ENCODE results near the gene PSRC1.

Gene PSRC1

DNA sequence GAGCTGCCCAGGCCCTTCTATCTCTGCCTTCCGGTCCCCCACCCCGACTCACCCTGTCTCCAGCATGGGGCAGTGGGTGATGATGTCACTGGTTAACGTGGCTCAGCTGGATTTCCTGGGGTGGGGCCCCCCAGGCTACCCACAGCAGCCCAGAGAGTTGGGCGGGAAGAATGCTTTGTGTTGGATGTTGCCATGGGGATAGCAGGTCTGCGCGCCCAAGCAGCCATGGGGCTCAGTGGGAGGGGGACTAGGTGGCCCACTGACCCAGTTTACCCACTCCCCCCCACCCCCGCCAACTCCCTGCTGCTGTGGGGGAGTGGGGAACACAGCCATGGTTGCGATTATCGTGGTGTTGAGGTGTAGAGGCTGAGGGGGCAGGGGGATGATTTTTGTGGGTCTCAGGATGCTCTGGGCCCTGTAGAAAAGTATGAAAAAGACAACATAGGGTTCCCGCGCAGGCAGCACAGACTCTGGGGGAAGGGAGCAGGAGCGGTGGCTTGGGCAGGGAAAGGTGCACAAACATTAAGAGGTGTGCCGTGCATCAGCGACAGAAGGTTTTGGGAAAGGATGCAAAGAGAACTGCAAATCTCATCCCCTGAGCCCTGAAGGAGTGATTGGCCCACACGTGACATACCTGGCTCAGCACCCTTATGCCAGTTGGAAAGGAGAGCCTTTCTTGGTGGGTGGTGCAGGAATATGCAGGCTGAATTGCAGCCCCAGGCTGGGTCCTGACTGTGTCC, 25.1 kb downstream of the PSRC1 start:
- no peaks in the 10 kb centered on the region for H4K20me1 ChIP-seq (ENCODE audit: insufficient read depth, low read length, poor library complexity, severe bottlenecking)
- H3K36me3 ChIP-seq (ENCODE audit: insufficient read depth, low read length), result no peaks in the 10 kb centered on the region
- H3K79me2 ChIP-seq (ENCODE audit: insufficient read depth, low read length), result no peaks in the 10 kb centered on the region
- H3K27me3 ChIP-seq (ENCODE audit: insufficient read depth, low read length, poor library complexity, severe bottlenecking), result no peaks in the 10 kb centered on the region
- H2AFZ ChIP-seq (ENCODE audit: low read length), result no peak overlapping the region
- no peaks in the 10 kb centered on the region for H3F3A ChIP-seq (ENCODE audit: low read depth)
- no peak overlapping the region for H3K9ac ChIP-seq (ENCODE audit: low read depth, low read length, poor library complexity, severe bottlenecking)
- no peaks in the 10 kb centered on the region for H3K9me2 ChIP-seq (replicated peaks; ENCODE audit: low read depth, low read length)
- no peaks in the 10 kb centered on the region for H3K9me3 ChIP-seq (ENCODE audit: insufficient read depth, low read depth, low read length)
- H3K4me3 ChIP-seq (ENCODE audit: low read length, poor library complexity, severe bottlenecking), result no peak overlapping the region
- TF ChIP-seq, protein P1, sequence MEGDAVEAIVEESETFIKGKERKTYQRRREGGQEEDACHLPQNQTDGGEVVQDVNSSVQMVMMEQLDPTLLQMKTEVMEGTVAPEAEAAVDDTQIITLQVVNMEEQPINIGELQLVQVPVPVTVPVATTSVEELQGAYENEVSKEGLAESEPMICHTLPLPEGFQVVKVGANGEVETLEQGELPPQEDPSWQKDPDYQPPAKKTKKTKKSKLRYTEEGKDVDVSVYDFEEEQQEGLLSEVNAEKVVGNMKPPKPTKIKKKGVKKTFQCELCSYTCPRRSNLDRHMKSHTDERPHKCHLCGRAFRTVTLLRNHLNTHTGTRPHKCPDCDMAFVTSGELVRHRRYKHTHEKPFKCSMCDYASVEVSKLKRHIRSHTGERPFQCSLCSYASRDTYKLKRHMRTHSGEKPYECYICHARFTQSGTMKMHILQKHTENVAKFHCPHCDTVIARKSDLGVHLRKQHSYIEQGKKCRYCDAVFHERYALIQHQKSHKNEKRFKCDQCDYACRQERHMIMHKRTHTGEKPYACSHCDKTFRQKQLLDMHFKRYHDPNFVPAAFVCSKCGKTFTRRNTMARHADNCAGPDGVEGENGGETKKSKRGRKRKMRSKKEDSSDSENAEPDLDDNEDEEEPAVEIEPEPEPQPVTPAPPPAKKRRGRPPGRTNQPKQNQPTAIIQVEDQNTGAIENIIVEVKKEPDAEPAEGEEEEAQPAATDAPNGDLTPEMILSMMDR (conservative IDR thresholded peaks at IDR 0.05; ENCODE audit: low read length), result no peak
- no peak for TF ChIP-seq EZH2phosphoT487 (IDR thresholded peaks at IDR 0.05; ENCODE audit: borderline replicate concordance)
- no peak overlapping the region for H3K4me2 ChIP-seq (ENCODE audit: low read depth, low read length, poor library complexity, severe bottlenecking)
- H3K4me1 ChIP-seq (ENCODE audit: insufficient read depth, low read length, poor library complexity, severe bottlenecking), result no peaks in the 10 kb centered on the region

DNA sequence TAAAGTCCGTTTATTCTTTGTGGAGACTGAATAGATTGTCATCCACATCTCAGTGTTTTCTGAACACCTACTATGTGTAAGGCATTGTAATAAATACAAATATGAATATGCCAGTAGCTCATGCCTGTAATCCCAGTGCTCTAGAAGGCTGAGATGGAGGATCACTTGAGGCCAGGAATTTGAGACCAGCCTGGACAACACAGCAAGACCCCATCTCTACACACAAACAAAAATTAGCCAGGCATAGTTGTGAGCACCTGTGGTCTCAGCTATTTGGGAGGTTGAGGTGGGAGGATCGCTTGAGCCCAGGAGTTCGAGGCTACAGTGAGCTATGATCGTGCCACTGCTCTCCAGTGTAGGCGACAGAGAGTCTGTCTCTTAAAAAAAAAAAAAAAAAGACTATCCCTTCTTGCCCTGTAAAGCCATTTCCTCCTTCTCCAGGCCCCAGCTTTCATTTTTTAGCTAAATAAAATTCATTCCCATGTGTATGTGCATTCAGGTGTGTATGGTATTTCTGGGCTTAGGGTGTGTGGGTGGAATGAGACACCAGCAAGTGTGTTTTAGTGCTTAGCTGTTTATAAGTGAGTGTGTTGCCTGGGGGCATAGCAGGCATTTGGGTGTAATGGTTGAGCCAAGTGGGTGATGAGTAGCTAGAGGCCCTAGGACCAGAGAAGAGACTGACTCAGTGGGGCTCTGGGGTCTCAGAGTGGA, 25.8 kb downstream of the PSRC1 start:
- H3K4me3 ChIP-seq (ENCODE audit: low read length, poor library complexity, severe bottlenecking), result no peak overlapping the region
- no peaks in the 10 kb centered on the region for H3K27me3 ChIP-seq (ENCODE audit: insufficient read depth, low read length, poor library complexity, severe bottlenecking)
- no peaks in the 10 kb centered on the region for H3K36me3 ChIP-seq (ENCODE audit: insufficient read depth, low read length)
- TF ChIP-seq EZH2phosphoT487 (IDR thresholded peaks at IDR 0.05; ENCODE audit: borderline replicate concordance), result no peak
- TF ChIP-seq, protein P1 (conservative IDR thresholded peaks at IDR 0.05; ENCODE audit: low read length), result no peak
- H4K20me1 ChIP-seq (ENCODE audit: insufficient read depth, low read length, poor library complexity, severe bottlenecking), result no peaks in the 10 kb centered on the region
- no peaks in the 10 kb centered on the region for H3F3A ChIP-seq (ENCODE audit: low read depth)
- no peaks in the 10 kb centered on the region for H3K79me2 ChIP-seq (ENCODE audit: insufficient read depth, low read length)
- no peak overlapping the region for H2AFZ ChIP-seq (ENCODE audit: low read length)
- H3K4me2 ChIP-seq (ENCODE audit: low read depth, low read length, poor library complexity, severe bottlenecking), result no peak overlapping the region
- no peak overlapping the region for H3K9ac ChIP-seq (ENCODE audit: low read depth, low read length, poor library complexity, severe bottlenecking)
- H3K9me3 ChIP-seq (ENCODE audit: insufficient read depth, low read depth, low read length), result no peaks in the 10 kb centered on the region
- no peaks in the 10 kb centered on the region for H3K4me1 ChIP-seq (ENCODE audit: insufficient read depth, low read length, poor library complexity, severe bottlenecking)
- no peaks in the 10 kb centered on the region for H3K9me2 ChIP-seq (replicated peaks; ENCODE audit: low read depth, low read length)

DNA sequence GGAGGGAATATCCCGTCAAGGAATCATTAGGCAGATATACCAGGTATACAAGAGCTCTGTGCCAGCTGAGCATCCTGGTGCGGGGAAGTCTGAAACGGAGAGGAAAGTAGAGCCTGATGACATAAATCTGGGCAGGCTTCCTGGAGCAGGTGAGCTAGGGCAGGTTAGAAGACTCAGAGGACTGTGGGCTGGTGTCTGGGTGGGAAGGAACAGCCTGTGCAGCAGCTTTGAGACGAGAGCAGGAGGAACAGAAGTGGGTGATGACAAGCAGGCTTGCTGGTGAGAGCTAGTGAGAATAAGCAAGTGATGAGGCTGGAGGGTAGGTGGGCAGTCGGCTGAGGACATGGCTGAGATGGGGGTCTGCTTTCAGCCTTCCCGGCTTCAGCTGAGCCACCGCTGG, 26.9 kb downstream of the PSRC1 start:
- no peak overlapping the region for H3K9ac ChIP-seq (ENCODE audit: low read depth, low read length, poor library complexity, severe bottlenecking)
- no peaks in the 10 kb centered on the region for H3K9me2 ChIP-seq (replicated peaks; ENCODE audit: low read depth, low read length)
- no peaks in the 10 kb centered on the region for H3K4me1 ChIP-seq (ENCODE audit: insufficient read depth, low read length, poor library complexity, severe bottlenecking)

More for the DNA sequence above, 26.9 kb downstream of the PSRC1 start:
- H3K79me2 ChIP-seq (ENCODE audit: insufficient read depth, low read length), result no peaks in the 10 kb centered on the region
- H4K20me1 ChIP-seq (ENCODE audit: insufficient read depth, low read length, poor library complexity, severe bottlenecking), result no peaks in the 10 kb centered on the region
- no peaks in the 10 kb centered on the region for H3K36me3 ChIP-seq (ENCODE audit: insufficient read depth, low read length)
- no peak overlapping the region for H3K4me2 ChIP-seq (ENCODE audit: low read depth, low read length, poor library complexity, severe bottlenecking)
- no peak overlapping the region for H2AFZ ChIP-seq (ENCODE audit: low read length)
- TF ChIP-seq EZH2phosphoT487 (IDR thresholded peaks at IDR 0.05; ENCODE audit: borderline replicate concordance), result no peak
- TF ChIP-seq, protein P1 (conservative IDR thresholded peaks at IDR 0.05; ENCODE audit: low read length), result no peak
- no peak overlapping the region for H3K4me3 ChIP-seq (ENCODE audit: low read length, poor library complexity, severe bottlenecking)
- H3K27me3 ChIP-seq (ENCODE audit: insufficient read depth, low read length, poor library complexity, severe bottlenecking), result no peaks in the 10 kb centered on the region
- no peaks in the 10 kb centered on the region for H3K9me3 ChIP-seq (ENCODE audit: insufficient read depth, low read depth, low read length)
- no peaks in the 10 kb centered on the region for H3F3A ChIP-seq (ENCODE audit: low read depth)
